Measurements from ENCODE around the gene ZMYND19.
"Not testable (repeated sequence)": the region's sequence is repeated elsewhere in the genome, so short reads cannot be mapped to it uniquely, and the experiment has no call there.

Gene ZMYND19

GRCh38 chr9:137590469-137591383 lies at the start of gene ZMYND19:
Gene ZMYND19 (minus strand): TSS chr9:137590512. CDS start chr9:137590263, 249 bp downstream.
- TF ChIP-seq ZNF274 (IDR thresholded peaks at IDR 0.05; ENCODE audit: low read depth, low read length), result no peak
- peak within 1 kb of the TSS; percentile 84 for H3K4me3 ChIP-seq (ENCODE audit: low read length)

GRCh38 chr9:137639303-137640051 lies 49.2 kb upstream of the ZMYND19 start:
- TF ChIP-seq ZNF274 (IDR thresholded peaks at IDR 0.05; ENCODE audit: low read depth, low read length), result no peak
- H3K4me3 ChIP-seq (ENCODE audit: low read length), result no peak overlapping the region

- H3K4me3 ChIP-seq (ENCODE audit: low read length), result peak overlapping the region; percentile 26; the same call in 1 of the 2 replicates
- no peak for TF ChIP-seq ZNF274 (IDR thresholded peaks at IDR 0.05; ENCODE audit: low read depth, low read length)
Observed at GRCh38 chr9:137638680-137639079, 48.4 kb upstream of the ZMYND19 start.

GRCh38 chr9:137634016-137634415 lies 43.7 kb upstream of the ZMYND19 start:
- no peak overlapping the region for H3K4me3 ChIP-seq (ENCODE audit: low read length)
- TF ChIP-seq ZNF274 (IDR thresholded peaks at IDR 0.05; ENCODE audit: low read depth, low read length), result no peak

GRCh38 chr9:137632230-137633161 lies 42.2 kb upstream of the ZMYND19 start:
- H3K4me3 ChIP-seq (ENCODE audit: low read length), result no peak overlapping the region
- TF ChIP-seq ZNF274 (IDR thresholded peaks at IDR 0.05; ENCODE audit: low read depth, low read length), result no peak

- no peak overlapping the region for H3K4me3 ChIP-seq (ENCODE audit: low read length)
- TF ChIP-seq ZNF274 (IDR thresholded peaks at IDR 0.05; ENCODE audit: low read depth, low read length), result no peak
Observed at GRCh38 chr9:137631345-137632229, 41.3 kb upstream of the ZMYND19 start.

GRCh38 chr9:137630679-137631078 lies 40.4 kb upstream of the ZMYND19 start:
- TF ChIP-seq ZNF274 (IDR thresholded peaks at IDR 0.05; ENCODE audit: low read depth, low read length), result no peak
- no peak overlapping the region for H3K4me3 ChIP-seq (ENCODE audit: low read length)

GRCh38 chr9:137630126-137630525 lies 39.8 kb upstream of the ZMYND19 start:
- no peak for TF ChIP-seq ZNF274 (IDR thresholded peaks at IDR 0.05; ENCODE audit: low read depth, low read length)
- no peak overlapping the region for H3K4me3 ChIP-seq (ENCODE audit: low read length)

GRCh38 chr9:137627406-137627805 lies 37.1 kb upstream of the ZMYND19 start:
- not testable (repeated sequence) for H3K4me3 ChIP-seq (ENCODE audit: low read length)

GRCh38 chr9:137626464-137626863 lies 36.2 kb upstream of the ZMYND19 start:
- no peak for TF ChIP-seq ZNF274 (IDR thresholded peaks at IDR 0.05; ENCODE audit: low read depth, low read length)
- no peak overlapping the region for H3K4me3 ChIP-seq (ENCODE audit: low read length)

GRCh38 chr9:137622211-137622610 lies 31.9 kb upstream of the ZMYND19 start:
- not testable (repeated sequence) for H3K4me3 ChIP-seq (ENCODE audit: low read length)

- TF ChIP-seq ZNF274 (IDR thresholded peaks at IDR 0.05; ENCODE audit: low read depth, low read length), result no peak
- H3K4me3 ChIP-seq (ENCODE audit: low read length), result no peak overlapping the region
Observed at GRCh38 chr9:137621131-137621757, 30.9 kb upstream of the ZMYND19 start.

- no peak for TF ChIP-seq ZNF274 (IDR thresholded peaks at IDR 0.05; ENCODE audit: low read depth, low read length)
- H3K4me3 ChIP-seq (ENCODE audit: low read length), result peak overlapping the region; percentile 90; the same call in 1 of the 2 replicates
Observed at GRCh38 chr9:137620581-137620980, 30.3 kb upstream of the ZMYND19 start.
